HG03457 (cell line): Measurements from ENCODE around the gene DPP8.

ENCODE experiments used
- ATAC-seq: cut with Tn5 transposase; IDR thresholded peaks from one replicate; pipeline ENCODE4 v1.9.1; 2021; ENCODE audit warnings: moderate number of reproducible peaks; ENCODE audit not compliant: unreplicated experiment

DPP8 gene

DNA sequence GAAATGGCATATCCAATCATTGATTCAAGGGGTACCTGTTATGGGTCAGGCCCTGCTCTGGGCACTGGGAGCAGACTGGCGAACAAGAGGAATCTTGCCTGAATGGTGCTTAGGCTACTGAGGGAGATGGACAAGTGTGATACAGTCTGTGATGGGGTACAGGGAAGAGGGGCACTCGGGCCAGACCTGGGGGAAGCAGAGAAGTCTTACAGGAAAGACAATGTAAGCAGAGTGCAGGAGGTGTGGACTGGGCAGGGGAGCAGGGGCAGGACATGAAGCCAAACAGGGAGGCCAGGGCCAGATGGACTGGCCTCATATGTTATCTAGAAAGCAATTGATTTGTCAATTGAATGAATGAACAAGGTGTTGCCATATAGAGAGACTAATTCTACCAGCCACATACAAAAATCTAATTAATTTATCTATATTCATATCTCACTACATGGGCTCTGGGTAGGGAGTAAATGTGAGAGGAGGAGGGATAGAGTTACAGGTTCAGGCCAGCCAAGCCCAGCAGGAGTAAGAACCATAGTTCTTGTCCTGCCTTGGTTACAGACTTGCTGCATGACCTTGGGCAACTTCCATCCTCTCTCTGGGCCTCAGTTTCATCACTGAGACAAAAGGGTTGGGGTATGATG is 91.2 kb downstream of the DPP8 start:
- no peak for ATAC-seq

DNA sequence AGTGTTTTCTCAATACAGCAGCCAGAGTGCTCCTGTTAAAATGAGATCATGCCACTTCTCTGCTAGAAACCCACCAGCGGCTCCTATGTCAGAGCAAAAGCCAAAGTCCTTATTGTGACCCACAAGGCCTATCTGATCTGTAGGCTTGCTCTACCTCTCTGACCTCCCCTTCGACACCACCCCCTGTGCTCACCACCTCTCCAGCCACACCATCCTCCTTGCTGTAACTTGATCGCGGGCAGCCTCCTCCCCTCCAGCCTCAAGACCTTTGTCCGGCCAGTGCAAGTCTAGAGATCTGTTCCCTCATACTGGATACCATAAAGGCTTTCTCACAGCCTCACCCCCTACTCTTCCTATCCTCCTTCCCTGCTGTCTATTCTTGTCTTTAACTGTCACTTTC is 92.8 kb downstream of the DPP8 start:
- ATAC-seq: no peak

GRCh38 chr15:65423976-65424679 is 93.4 kb downstream of the DPP8 start:
- ATAC-seq: no peak

GRCh38 chr15:65423150-65423975 is 94.1 kb downstream of the DPP8 start:
- no peak for ATAC-seq

DNA sequence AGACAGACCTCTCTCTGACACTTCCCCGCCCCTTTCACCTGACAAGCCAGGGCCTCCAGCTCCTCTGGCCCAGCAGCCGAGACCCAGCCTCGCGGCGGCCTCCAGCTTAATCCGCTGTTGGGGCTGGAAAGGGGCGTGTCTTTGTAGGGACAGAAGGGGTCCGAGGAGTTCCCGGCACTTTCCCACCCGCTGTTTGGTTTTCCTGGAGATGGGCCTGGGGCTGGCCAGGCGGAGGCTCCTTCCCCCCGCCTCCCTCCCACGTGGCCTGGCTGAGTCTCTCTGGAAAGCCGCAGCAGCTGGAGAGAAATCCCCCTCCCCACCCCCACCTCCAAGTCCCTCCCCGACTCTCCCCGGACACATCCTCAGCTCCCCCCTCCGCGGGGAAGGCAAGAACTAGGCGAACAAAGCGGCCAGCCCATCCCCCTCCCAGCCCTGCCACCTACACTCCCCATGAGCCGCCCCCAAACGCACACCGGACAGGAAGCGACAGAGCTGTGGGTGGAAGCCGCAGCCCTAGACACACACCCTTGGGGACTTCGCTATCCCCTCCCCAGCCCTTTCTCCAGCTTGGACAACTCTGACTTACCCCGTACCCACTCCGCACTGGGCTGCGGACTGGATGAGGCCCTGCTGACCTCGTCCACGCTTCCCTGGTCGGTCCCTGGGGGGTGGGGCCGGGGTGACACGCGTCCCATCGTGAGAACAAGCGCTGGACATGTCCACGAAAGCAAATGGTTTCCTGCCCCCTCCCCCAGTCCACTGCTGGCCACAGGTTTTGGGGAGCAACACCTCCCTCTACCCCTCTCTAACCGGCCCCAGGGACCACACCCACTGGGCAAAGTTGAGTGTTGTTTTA is 95.9 kb downstream of the DPP8 start:
- ATAC-seq: no peak

- ATAC-seq: no peak
Measured at GRCh38 chr15:65420975-65421359, 96.5 kb downstream of the DPP8 start.

DNA sequence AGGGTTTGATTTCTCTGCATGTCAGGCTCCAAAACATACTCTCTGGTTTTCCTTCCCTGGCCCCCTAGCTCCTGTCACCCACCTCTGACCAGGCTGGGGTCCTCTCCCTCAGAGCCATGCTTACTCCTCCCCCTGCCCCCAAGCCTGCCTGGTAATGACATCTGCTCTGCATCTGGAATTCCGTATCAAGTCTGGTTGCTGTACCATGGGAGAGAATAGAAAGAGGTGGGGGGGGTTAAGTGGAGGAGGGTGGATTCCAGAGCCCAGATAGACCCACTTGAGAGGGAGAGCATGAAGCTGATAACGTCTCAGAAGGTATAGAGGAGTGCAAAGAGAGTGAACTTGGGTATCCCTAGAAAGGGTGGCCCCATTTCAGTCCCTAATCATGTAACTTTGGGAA is 98.9 kb downstream of the DPP8 start:
- no peak for ATAC-seq

DNA sequence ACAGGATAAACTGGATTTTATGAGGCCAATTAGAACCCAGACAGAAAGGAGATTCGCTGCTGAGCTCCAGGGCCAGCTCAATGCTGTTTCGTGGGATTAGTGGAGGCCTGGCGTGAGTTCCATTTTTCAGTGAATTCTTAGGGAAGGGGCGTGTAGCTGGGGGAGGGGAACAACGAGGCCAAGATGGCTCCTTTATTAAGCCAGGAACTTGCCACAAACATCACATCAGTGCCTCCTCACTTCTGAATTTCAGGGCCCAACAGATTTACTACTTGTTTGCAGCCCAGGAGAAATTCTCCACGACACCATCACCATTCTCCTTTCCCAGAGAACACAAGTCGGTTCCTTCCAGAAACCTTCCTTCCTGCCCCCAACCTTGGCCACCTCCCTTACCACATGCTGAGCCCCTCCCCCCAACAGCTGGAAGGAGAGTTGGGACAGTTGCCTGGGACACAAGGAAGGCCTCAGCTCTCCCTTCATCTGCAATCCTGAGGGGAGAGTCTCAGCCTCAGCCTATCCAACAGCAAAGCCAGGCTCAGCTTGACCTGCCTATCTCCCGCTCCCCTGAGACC is 100.6 kb downstream of the DPP8 start:
- ATAC-seq: no peak

DNA sequence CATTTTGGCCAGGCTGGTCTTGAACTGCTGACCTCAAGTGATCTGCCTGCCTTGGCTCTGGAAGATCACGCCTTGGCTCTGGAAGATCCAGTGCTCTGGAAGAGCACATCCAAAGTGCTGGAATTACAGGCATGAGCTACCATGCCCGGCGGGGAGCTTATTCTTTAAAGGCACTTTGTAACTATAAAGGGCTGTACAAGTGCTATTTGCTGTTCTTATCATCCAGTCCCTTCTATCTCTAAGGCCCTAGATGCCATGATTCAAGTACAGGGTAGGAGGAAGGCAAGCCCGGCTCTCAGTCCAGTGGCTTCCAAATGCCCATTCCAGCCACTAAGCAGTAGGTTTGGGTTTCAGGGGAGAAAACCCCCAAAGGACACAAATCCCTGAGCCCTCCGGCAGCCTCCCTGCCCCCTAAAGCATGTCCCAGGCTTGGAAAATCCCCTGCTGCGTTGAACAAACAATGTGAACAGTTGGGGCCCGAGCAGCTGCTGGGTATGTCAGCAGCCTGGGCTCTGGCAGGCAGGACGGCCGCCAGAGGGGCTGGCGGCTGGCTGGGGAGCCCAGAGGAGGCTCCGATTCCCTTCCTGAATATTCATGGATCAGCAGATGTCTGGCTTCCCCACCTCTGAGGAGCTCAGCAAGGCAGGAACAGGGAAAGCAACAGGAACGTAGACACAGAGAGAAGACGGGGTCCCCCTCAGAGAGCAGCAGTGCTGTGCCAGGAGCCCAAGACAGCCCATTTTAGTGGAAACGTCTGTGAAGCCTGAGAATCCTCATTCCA is 102.5 kb downstream of the DPP8 start:
- ATAC-seq: no peak

- ATAC-seq: no peak
Measured at GRCh38 chr15:65413760-65414144, 103.7 kb downstream of the DPP8 start.

DNA sequence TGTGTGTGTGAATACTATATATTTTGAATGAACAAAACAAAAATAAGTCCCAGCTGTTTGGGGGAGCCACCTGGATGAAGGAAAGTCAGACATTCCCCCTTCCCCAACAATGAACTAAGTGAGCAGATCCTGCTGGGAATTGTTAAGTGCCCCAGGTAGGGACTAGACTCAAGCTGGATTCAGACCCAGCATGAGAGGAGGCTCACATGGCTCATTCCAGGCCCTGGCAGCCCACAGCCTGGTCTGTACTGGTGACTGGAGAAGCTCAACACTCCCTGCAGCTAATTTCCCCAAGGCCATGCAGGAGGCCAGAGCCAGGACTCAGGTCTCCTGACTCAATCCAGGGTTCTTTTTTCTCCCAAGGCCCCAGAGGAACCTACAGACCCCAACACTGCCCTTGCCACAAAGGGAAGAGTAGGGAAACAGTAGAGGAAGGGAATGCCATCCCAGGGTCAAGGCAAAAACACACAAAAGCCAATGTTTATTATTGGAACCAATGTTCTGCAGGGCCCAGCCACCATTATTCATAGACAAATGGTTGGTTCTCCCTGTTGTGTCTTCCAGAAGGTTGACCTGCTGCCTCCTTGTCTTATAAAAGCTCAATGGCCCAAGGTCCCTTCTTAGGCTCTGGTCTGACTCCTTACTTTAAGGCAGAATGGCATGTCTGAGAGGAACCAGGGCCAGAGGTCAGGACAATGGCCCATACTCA is 104.3 kb downstream of the DPP8 start:
- no peak for ATAC-seq

GRCh38 chr15:65412556-65412955 is 104.9 kb downstream of the DPP8 start:
- ATAC-seq: no peak

GRCh38 chr15:65411465-65412071 is 105.9 kb downstream of the DPP8 start:
- no peak for ATAC-seq

GRCh38 chr15:65410972-65411371 is 106.5 kb downstream of the DPP8 start:
- no peak for ATAC-seq

DNA sequence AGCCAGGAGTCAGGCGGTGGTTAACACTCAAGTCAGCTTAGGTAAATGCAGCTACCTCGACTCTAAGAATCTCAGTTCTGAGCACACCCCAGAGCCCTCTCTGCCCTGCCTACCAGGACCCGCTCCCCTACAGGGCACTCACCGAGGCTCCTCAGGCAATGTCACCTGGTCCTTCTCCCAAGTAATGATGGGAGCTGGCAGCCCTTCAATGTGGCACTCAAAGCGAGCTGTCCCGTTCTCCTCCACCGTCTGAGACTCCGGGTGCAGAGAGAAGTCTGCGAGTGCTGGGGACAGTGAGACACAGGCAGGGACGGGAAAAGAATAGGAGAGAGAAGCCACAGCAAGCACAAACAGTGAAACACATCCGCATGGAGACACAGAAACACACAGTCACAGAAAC is 107.5 kb downstream of the DPP8 start:
- ATAC-seq: no peak

GRCh38 chr15:65409036-65409631 is 108.4 kb downstream of the DPP8 start:
- no peak for ATAC-seq

GRCh38 chr15:65408324-65409035 is 109.0 kb downstream of the DPP8 start:
- ATAC-seq: no peak

GRCh38 chr15:65406424-65407000 is 111.0 kb downstream of the DPP8 start:
- no peak for ATAC-seq
